NK-92 (cell line): Measurements from ENCODE around the gene SENP8.

Experiments used
- DNase-seq: peaks from one replicate; lab custom pipeline; 2025; ENCODE audit not compliant: unreplicated experiment; lab: John Stamatoyannopoulos, UW

Gene SENP8

DNA sequence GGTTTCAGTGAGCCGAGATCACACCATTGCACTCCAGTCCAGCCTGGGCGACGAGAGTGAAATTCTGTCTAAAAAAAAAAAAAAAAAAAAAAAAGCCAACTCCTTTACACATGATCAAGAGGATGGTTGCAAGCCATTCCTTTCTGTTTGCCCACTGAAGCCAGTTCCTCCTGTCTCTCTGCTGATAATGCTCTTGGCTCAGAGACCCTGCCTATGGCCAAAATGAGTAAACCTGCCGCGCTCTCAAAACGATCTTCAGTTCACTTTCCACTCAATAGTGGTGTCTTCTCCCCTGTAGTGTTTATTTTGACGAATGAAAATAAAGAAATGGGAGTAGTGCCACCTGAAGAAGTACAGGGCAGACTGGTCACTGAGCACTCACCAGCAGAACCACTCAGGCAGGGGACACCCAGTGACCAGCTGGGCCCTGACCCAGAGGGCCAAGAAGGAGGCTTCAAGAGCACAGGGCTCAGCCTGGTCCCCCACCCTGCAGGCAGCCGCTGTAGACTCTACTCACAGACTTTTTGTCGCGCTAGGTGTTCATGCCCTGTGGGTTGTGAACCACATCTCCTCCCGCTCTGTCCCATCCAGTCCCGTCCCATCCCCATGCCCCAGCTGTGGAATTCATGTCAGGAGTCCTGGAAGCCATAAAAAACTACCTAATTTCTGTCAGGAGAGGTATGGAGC, 55.8 kb downstream of the SENP8 start:
- DNase-seq = no peak

DNA sequence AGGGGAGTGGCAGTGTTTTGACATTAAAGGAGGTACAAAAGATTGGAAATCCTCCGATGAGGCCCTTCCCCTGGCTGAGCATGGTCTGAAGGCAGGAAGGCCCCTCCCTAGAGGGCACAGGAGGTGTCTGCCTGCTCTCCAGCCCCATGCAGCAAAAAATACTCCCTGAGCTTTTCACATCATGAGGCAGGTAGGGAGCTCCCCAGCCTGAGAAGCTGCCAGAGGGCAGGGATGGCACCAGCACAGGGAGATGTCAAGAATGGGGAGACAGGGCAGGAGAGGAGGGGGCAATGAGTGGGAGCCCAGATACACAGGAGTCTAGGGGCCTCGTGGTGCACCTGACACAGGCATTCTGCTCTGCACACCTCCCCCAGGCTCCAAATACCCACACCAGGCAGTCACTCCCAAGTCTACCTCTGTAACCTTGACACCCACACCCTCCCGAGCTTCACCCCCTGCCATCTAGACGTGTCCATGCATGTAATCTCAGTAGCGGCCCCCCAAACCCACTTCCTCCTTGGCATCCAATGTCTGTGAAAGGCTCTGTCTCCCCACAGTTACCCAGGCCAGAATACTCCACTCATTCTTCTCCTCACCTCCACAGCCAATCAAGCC, 56.5 kb downstream of the SENP8 start:
- DNase-seq = no peak

DNA sequence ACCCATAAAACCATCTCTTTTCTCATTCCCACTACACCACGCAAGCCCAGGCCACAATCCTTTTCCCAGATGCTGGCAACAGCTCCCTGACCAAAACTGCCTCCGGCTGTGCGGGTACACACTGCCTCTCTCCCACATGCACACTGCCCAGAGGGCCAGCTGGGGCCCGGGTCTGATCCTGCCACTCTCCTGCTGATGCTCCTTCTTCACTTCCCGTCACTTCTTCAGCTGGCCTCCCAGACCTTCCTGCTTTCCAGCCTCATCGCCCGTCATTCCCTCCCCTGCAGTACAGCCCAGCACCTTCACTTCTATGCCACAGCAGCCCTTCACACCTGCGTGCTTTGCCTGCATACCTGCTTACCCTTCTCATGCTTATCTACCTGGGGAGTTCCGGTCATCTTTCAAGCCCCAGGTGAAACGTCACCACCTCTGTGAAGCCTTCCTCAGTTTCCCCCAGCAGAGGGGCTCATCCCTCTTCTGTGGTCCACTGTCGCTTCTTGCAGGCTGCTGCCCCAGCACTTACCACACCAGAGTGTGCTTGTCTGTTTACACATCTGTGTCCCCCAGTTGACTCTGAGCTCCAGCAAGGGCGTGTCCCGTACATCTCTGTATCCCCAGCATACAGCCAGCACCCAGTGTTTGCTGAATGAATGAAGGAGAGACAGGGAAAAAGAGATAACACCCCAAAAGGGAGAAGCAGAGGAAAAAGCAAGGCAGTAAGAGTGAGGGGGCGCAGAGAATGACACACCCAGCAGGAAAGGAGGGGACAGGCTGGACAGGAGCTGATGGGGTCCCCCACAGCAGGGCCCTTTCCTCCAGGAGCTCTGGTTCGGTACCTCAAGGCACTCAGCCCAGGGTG, 57.2 kb downstream of the SENP8 start:
- DNase-seq = no peak

DNA sequence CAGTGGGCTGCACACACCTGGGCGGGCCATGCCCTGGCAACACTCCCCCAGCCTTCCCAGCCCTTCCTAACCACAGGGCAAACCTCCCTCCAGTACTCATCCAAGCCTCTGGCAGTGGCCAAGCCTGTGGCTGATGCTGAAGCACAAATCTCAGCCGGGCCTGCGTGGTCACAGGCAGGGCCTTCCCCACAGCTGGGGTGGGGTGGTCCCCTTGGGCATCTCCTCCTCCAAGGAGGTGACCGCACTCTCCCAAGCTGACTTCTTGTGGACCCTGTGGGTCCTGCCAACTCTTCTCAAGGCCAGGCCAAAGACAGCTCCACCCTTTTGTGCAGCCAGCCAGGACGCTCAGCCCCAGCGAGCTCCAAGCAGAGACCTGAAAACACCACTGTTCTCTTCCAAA, 58.0 kb downstream of the SENP8 start:
- no peak for DNase-seq

DNA sequence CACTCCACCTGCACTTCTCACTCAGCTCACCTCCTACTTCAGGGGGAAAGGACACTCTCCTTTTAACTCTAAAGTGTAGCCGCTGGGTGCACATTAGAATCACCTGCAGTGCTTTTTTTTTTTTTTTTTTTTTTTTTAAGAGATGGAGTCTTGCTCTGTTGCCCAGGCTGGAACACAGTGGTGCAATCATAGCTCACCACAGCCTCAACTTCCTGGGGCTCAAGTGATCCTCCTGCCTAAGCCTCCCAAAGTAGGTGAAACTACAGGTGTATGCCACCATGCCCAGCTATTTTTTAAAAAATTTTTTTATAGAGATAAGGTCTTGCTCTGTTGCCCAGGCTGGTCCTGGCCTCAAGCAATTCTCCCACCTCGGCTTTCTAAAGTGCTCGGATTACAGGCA, 58.5 kb downstream of the SENP8 start:
- no peak for DNase-seq

DNA sequence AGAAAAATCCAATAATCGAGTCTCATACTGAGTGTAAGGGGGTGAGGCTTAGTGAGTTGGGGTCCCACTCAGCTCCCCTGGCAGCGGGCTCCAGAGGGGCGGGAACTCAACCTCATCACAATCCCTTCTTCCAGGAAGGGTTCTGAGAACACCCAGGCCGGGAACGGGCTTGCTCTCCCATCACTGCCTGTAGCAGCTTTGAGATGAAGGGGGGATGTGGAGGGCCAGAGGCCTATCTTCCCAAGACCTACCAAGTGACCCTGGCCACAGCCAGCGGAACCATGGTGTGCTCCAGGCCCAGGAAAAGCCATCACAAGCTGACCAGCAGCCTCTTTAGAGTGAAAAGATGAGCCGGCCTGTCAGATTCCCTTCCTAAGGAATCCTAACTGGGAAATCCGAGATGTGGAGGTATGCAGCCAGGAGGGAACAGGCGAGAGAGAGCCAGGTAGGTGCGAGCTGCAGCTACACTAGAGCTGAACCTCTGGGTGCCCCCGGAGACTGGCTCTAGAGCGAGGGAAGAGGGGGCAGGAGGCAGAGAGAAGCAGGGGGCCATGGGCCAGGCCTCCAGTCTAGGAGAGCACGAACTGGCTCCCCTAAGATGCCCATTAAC, 60.9 kb downstream of the SENP8 start:
- DNase-seq = no peak

DNA sequence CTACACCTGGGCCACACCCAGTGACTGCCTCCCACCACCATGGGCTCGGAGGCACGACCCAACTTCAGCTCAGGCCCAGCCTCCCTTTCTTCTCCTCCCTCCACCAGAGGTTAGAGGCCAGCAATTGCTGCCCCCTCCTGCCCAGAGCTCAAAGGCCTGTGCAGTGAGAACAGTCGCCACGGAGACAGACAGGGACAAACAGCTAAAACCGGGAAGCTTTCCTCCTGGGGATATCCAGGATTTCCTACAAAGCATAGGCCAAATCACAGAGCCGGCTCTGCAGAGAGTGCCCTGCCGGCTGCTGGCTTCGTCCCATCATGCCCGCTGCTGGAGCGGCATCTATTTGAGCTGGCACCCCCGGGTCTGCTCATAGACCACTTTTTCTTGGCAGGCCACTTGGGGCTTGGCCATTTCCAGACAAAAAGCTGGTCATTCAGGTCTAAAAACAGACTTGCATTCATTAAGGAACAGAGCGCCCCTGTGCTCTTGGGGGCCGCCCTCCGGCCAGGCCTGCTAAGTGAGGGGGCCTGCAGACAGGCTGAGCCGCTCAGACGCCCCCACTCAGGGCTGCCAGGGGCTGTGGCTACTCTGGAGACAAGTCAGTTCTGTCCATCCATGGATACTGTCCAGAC, 61.9 kb downstream of the SENP8 start:
- DNase-seq = no peak

DNA sequence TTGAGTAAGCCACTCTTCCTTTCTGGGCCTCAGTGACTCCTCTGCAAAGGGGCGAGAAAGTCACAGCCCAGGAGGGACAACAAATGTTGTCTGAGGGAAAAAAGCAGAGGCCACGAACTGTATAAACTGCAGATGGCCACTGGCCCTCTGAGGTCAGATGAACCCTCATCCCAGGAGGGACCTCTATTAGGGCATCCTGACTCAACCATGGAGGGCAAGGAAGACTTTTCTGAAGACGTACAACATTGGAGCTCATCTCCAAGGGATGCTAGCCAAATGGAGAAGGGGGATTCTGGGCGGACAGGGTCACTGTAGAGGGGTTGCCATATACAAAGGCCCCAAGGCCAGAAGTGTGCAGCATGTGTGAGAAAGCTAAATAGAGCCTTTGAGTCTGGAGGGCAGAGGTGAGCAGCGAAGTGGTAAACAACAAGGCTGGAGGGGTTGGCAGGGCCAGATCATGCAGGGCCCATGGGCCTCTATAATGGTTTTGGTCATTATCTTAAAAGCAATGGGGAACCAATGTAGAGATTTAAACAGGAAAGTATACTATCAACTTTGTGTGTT, 62.6 kb downstream of the SENP8 start:
- DNase-seq = no peak

DNA sequence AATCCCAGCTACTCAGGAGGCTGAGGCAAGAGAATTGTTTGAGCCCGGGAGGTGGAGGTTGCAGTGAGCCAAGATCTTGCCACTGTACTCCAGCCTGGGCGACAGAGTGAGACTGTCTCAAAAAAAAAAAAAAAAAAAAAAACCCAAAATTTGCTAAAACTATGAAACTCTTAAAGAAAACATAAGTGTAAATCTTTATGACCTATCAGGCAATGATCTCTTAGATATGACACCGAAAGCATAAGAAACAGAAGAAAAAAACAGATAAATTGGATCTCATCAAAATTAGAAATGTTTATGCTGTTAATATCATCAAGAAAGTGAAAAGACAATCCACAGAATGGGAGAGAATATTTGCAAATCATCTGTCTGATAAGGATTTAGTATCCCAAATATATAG, 64.0 kb downstream of the SENP8 start:
- DNase-seq = no peak

DNA sequence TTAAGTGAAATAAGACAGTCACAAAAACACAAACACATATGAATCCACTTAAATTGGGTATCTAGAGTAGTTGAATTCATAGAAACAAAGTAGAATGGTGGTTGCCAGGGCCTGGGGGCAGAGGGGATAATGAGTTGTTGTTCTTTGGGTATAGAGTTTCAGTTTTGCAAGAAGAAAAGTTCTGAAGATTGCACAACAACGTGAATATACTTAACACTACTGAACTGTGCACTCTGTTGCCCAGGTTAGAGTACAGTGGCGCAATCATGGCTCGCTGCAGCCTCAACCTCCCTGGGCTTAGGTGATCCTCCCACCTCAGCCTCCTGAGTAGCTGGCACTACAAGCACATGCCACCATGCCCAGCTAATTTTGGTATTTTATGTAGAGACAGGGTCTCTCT, 64.5 kb downstream of the SENP8 start:
- DNase-seq = no peak

DNA sequence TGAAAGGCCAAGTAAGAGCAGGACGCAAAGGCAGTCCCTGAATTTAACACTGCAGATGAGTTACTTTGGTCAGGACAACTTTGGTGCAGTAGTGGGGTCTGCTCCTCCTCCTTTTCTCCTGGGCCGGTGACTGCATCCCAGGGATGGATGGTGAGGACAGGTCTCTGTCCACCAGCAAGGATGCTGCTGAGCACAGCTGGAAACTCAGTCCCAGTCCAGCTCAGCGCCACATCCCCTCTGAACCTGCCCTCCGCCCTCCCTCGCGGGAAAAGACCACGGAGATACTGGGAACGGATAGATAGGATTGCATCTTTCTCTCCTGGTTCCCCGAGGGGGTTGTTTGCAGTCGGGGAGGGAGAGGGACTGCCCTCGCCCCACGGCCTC, 65.6 kb downstream of the SENP8 start:
- DNase-seq = no peak

DNA sequence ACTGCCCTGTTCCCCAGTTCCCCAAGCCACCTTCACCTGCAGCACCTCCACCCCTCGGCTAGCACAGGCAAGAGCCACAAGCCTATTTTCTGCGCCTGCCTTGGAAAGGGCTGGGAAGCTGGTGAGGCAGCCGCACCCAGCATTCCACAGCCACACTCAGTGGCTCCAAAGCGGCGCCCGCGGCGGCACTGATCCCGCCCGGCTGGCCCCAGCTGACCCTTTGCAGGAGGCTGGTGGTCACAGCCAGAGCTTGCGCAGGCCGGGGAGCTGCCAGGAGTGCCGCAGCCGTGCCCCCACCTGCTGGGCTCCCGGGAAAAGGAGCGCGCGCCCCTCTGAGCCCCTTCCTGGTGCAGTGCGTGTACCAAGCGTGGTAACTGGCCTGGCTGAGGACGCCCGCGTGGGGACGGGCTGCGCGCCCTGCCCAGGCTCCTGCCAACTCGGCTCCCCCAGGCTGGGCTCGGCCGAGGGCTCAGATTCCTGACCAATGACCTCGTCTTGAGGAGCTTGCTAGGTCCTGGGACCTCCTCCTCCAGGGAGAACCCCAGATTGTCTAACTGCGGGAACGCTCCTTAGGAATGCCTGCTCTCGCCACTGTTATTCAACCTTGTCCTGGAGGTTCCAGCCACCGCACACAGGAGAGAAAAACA, 66.1 kb downstream of the SENP8 start:
- no peak for DNase-seq

DNA sequence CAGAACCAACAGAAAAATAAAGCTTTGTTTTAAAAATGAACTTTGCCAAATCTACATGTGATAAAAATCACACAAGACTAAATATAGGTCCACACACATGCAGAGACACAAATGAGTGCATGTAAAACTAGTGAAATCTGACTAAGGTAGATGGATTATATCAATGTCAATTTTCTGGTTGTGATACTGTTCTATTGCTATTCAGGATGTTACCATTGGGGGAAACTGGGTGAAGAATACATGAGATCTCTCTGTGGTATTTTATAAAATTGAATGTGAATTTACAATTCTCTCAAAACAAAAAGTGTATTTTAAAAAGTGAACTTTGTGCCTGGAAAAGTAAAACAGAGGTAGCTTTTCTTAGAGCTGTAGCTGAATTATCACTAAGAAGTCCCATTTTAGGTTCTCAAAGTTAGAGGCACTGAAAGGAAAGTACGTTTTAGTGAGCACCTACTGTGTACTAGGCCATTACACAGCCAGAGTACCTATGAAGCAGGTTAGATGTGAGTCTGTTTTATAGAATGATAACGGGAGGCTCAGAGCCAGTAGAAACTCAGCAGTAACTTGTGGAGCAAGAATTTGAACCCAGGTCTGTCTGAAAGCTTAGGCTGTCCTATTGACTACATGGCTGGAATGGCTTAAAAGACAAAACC, 71.2 kb downstream of the SENP8 start:
- no peak for DNase-seq

DNA sequence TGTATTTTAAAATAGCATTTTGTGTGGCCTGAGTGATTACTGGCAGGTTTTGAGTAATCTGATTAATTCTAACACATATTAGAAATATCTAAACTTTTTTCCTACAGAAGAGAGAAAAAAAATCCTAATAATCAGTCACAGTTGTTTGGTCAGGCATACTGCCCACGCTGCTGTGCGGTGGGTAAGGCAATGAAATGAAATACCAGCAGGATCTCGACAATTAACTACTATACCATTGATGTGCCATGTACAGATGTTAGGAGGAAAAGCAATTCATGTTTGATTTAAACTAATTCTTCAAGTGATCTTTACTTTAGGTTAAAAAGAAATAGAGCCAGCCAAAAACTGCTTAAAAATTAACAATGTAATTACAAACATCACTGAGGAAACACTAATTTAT, 74.2 kb downstream of the SENP8 start:
- DNase-seq = no peak
